PC-3 (cell line): ENCODE measurements around the gene NOS2. TPM values are rescaled to one million over a fixed set of nuclear protein-coding genes. Genes with fewer than 3 reads are reported as not detected.

ENCODE experiments used
- ATAC-seq: fragments of 200-7000 bp; cut with Tn5 transposase; 2 replicates; pipeline ENCODE4 v1.9.1; 2020; ENCODE audit warnings: mild to moderate bottlenecking, moderate library complexity
- BruUV-seq: library from RNA; stranded (reverse); fragments of 400-500 nt; replicated peaks from 2 replicates; lab custom pipeline; 2021; lab: Mats Ljungman, UMichigan
- CTCF ChIA-PET: fragments of 300-600 bp; sonication (Branson Sonifier 250); formaldehyde crosslinking; loops from one replicate; lab custom pipeline; 2022; ENCODE audit warnings: antibody characterized with exemption; lab: Charles Lee
- POLR2A ChIA-PET: fragments of 300-600 bp; sonication (Branson Sonifier 250); formaldehyde crosslinking; loops from one replicate; lab custom pipeline; 2022; ENCODE audit warnings: antibody characterized with exemption; ENCODE audit not compliant: unreplicated experiment; lab: Charles Lee
- DNase-seq: peaks from one replicate; pipeline ENCODE4 v3.0.0-alpha.2; 2015
- H2AFZ ChIP-seq: fragments of 300-600 bp; sonication (generic); 2 replicates; pipeline ENCODE4 v1.6.0; 2016; ENCODE audit warnings: antibody characterized with exemption, low read length
- H3F3A ChIP-seq: fragments of 300-600 bp; sonication (generic); one replicate; pipeline ENCODE4 v1.6.0; 2017; ENCODE audit warnings: antibody characterized with exemption, low read length, control low read depth, mild to moderate bottlenecking; ENCODE audit not compliant: unreplicated experiment
- H3K27ac ChIP-seq: fragments of 300-600 bp; sonication (generic); 2 replicates; pipeline ENCODE4 v1.5.1; 2016; ENCODE audit warnings: mild to moderate bottlenecking, low read length
- H3K27me3 ChIP-seq: fragments of 300-600 bp; sonication (generic); 2 replicates; pipeline ENCODE4 v1.6.1; 2016; ENCODE audit warnings: low read length, mixed read lengths
- H3K36me3 ChIP-seq: fragments of 300-600 bp; sonication (generic); 2 replicates; pipeline ENCODE4 v1.6.1; 2016; ENCODE audit warnings: low read depth, mixed run types, low read length, mixed read lengths
- H3K4me1 ChIP-seq: fragments of 300-600 bp; sonication (generic); 2 replicates; pipeline ENCODE4 v1.5.1; 2016; ENCODE audit warnings: low read length; ENCODE audit not compliant: insufficient read depth
- H3K4me2 ChIP-seq: fragments of 300-600 bp; sonication (generic); 2 replicates; pipeline ENCODE4 v1.6.0; 2016; ENCODE audit warnings: low read length
- H3K4me3 ChIP-seq: fragments of 300-600 bp; sonication (generic); 2 replicates; pipeline ENCODE4 v1.5.1; 2016; ENCODE audit warnings: mild to moderate bottlenecking, low read length, mixed read lengths
- H3K79me2 ChIP-seq: fragments of 300-600 bp; sonication (generic); 2 replicates; pipeline ENCODE4 v1.6.1; 2017; ENCODE audit warnings: low read length, mixed read lengths
- H3K9ac ChIP-seq: fragments of 300-600 bp; sonication (generic); 2 replicates; pipeline ENCODE4 v1.6.0; 2016; ENCODE audit warnings: mild to moderate bottlenecking, low read length
- H3K9me2 ChIP-seq: fragments of 300-600 bp; sonication (generic); replicated peaks from 2 replicates; pipeline ENCODE4 v1.6.1; 2016; ENCODE audit warnings: mixed run types, low read length, mixed read lengths
- H3K9me3 ChIP-seq: fragments of 300-600 bp; sonication (generic); 2 replicates; pipeline ENCODE4 v1.6.1; 2016; ENCODE audit warnings: low read length, mixed read lengths
- H4K20me1 ChIP-seq: fragments of 300-600 bp; sonication (generic); 2 replicates; pipeline ENCODE4 v1.6.1; 2016; ENCODE audit warnings: low read length, mixed read lengths
- CTCF ChIP-seq: fragments of 300-600 bp; sonication (generic); conservative IDR thresholded peaks from 2 replicates; pipeline ENCODE4 v1.5.1; 2017; ENCODE audit warnings: antibody characterized with exemption, low read depth, mild to moderate bottlenecking, low read length
- EZH2 ChIP-seq: fragments of 300-600 bp; sonication (generic); IDR thresholded peaks from one replicate; pipeline ENCODE4 v1.6.1; 2017; ENCODE audit warnings: antibody characterized with exemption, mild to moderate bottlenecking, low read length; ENCODE audit not compliant: unreplicated experiment
- EZH2phosphoT487 ChIP-seq: fragments of 300-600 bp; sonication (generic); IDR thresholded peaks from 2 replicates; pipeline ENCODE4 v1.6.1; 2018; ENCODE audit warnings: mild to moderate bottlenecking, antibody characterized with exemption, low read length, borderline replicate concordance
- intact Hi-C: fragments of 100-400 bp; cut with micrococcal nuclease; formaldehyde crosslinking; loops from 2 replicates; pipeline ENCODE4 v1.9.0; 2023
- total RNA-seq: library from RNA; depleted of rRNA; stranded (reverse); fragments of >200 nt; gene quantifications from 2 replicates; pipeline ENCODE4 v1.2.3, GENCODE V29; 2014

Gene NOS2
- total RNA-seq, 1 experiment from 2014 or later, result not detected

GRCh38 chr17:27809555-27809954 lies 9.2 kb upstream of the NOS2 start:
- H3K9ac ChIP-seq, result no peak overlapping the region
- no peak overlapping the region for H3K4me3 ChIP-seq
- H2AFZ ChIP-seq, result no peak overlapping the region
- peaks cover 11% of the 10 kb centered on the region; the same call in 1 of the 2 replicates for H3K4me1 ChIP-seq
- ATAC-seq (no peak), DNase-seq (no peak)
- no TSS peak for BruUV-seq
- intact Hi-C loops, result loop anchor here (5.0 kb wide), 1 partner anchor 443 kb away; no protein-coding TSS in a partner anchor
- H3K36me3 ChIP-seq, result no peaks in the 10 kb centered on the region
- H3K9me2 ChIP-seq, result no peaks in the 10 kb centered on the region
- H3K4me2 ChIP-seq, result no peak overlapping the region
- no peak overlapping the region for H3K27ac ChIP-seq
- ChIA-PET CTCF (no interaction called here), POLR2A (no interaction called here)
- no peaks in the 10 kb centered on the region for H3F3A ChIP-seq
- H3K79me2 ChIP-seq, result no peaks in the 10 kb centered on the region
- TF ChIP-seq CTCF, result no peak
- TF ChIP-seq EZH2, result no peak
- no peak for TF ChIP-seq EZH2phosphoT487
- H3K27me3 ChIP-seq, result no peaks in the 10 kb centered on the region
- no peaks in the 10 kb centered on the region for H3K9me3 ChIP-seq
- no peaks in the 10 kb centered on the region for H4K20me1 ChIP-seq

- Histone ChIP-seq H3F3A (no peaks in the 10 kb centered on the region), H4K20me1 (no peaks in the 10 kb centered on the region), H3K4me2 (no peak overlapping the region), H3K36me3 (no peaks in the 10 kb centered on the region), H3K79me2 (no peaks in the 10 kb centered on the region), H3K9me3 (no peaks in the 10 kb centered on the region), H3K4me1 (peaks cover 11% of the 10 kb centered on the region; the same call in 1 of the 2 replicates), H3K4me3 (no peak overlapping the region), H3K27me3 (no peaks in the 10 kb centered on the region), H3K9me2 (no peaks in the 10 kb centered on the region), H3K27ac (no peak overlapping the region), H3K9ac (no peak overlapping the region), H2AFZ (no peak overlapping the region)
- no TSS peak for BruUV-seq
- intact Hi-C loops, result loop anchor here (5.0 kb wide), 1 partner anchor 444 kb away; no protein-coding TSS in a partner anchor
- POLR2A ChIA-PET, result no interaction called here
- CTCF ChIA-PET, result no interaction called here
- TF ChIP-seq EZH2, result no peak
- no peak for TF ChIP-seq CTCF
- TF ChIP-seq EZH2phosphoT487, result no peak
- ATAC-seq (no peak), DNase-seq (no peak)
These were observed 8.3 kb upstream of the NOS2 start for GRCh38 chr17:27808628-27809027.

GRCh38 chr17:27807567-27808470 lies 7.5 kb upstream of the NOS2 start:
- Histone ChIP-seq H3K4me1 (peaks cover 11% of the 10 kb centered on the region; the same call in 1 of the 2 replicates), H3K36me3 (no peaks in the 10 kb centered on the region), H3F3A (no peaks in the 10 kb centered on the region), H3K79me2 (no peaks in the 10 kb centered on the region), H3K9me2 (no peaks in the 10 kb centered on the region), H3K27me3 (no peaks in the 10 kb centered on the region), H3K4me3 (no peak overlapping the region), H4K20me1 (no peaks in the 10 kb centered on the region), H3K9ac (no peak overlapping the region), H3K9me3 (no peaks in the 10 kb centered on the region), H3K4me2 (no peak overlapping the region), H2AFZ (no peak overlapping the region), H3K27ac (no peak overlapping the region)
- DNase-seq, result no peak
- intact Hi-C loops, result loop anchor here (5.0 kb wide), 1 partner anchor 444 kb away; no protein-coding TSS in a partner anchor
- ChIA-PET POLR2A (no interaction called here), CTCF (no interaction called here)
- BruUV-seq, result no TSS peak
- TF ChIP-seq CTCF (no peak), EZH2 (no peak), EZH2phosphoT487 (no peak)
- ATAC-seq, result no peak
